ENCODE data around the gene B3GNT5. TPM values are rescaled to one million over a fixed set of nuclear protein-coding genes. Genes with fewer than 3 reads are reported as not detected.

B3GNT5 gene
- total and polyA plus RNA-seq, 3 donors from 2014 or later = 5.9 to 18.3 (median 6.3) TPM

GRCh38 chr3:183218826-183219225 is 34.2 kb upstream of the B3GNT5 start:
- WGBS, 2 donors = 65 to 90% methylated on average over 2 of the region's 2 CpGs
- DNase-seq = no peak

DNA sequence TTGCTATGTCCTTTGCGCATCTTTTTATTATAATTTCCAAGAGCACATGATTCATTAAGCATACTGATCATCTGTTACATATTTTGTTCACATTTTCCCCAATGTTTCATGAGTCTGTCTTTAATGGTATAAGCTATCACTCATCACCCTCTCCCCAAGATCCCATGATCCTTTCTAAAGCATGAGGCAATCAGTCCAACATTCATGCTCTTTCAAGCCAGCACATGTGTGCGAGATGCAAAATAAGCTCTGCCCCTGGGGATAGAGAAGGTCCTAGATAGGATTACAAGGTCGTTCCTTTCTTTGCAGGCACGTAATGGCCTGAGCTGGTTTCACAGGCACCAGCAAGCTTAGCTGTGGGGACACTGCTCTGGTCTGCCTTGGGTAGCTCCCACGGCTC is 32.2 kb upstream of the B3GNT5 start:
- no peak overlapping the region for H3K4me3 ChIP-seq
- TF ChIP-seq CTCF (IDR thresholded peaks at IDR 0.05) (no peak), POLR2A (IDR thresholded peaks at IDR 0.05) (no peak)
- 67 to 80% methylated on average over 5 of the region's 5 CpGs for WGBS, 2 donors
- no peak overlapping the region for H3K27ac ChIP-seq
- H3K9me3 ChIP-seq = no peaks in the 10 kb centered on the region
- no peaks in the 10 kb centered on the region for H3K36me3 ChIP-seq (ENCODE audit: low read depth, missing control alignments)
- no peak for DNase-seq
- no peaks in the 10 kb centered on the region for H3K27me3 ChIP-seq
- no peaks in the 10 kb centered on the region for H3K4me1 ChIP-seq
- intact Hi-C loops (cut with DNase I; ENCODE audit: low total_unique reads) = no loop called here

More at GRCh38 chr3:183218826-183219225, 34.2 kb upstream of the B3GNT5 start:
- Histone ChIP-seq H3K4me3 (no peak overlapping the region), H3K27ac (no peak overlapping the region), H3K27me3 (no peaks in the 10 kb centered on the region), H3K36me3 (ENCODE audit: low read depth, missing control alignments) (no peaks in the 10 kb centered on the region), H3K4me1 (no peaks in the 10 kb centered on the region), H3K9me3 (no peaks in the 10 kb centered on the region)
- no peak for TF ChIP-seq CTCF (IDR thresholded peaks at IDR 0.05)
- no peak for TF ChIP-seq POLR2A (IDR thresholded peaks at IDR 0.05)
- intact Hi-C loops (cut with DNase I; ENCODE audit: low total_unique reads) = no loop called here

DNA sequence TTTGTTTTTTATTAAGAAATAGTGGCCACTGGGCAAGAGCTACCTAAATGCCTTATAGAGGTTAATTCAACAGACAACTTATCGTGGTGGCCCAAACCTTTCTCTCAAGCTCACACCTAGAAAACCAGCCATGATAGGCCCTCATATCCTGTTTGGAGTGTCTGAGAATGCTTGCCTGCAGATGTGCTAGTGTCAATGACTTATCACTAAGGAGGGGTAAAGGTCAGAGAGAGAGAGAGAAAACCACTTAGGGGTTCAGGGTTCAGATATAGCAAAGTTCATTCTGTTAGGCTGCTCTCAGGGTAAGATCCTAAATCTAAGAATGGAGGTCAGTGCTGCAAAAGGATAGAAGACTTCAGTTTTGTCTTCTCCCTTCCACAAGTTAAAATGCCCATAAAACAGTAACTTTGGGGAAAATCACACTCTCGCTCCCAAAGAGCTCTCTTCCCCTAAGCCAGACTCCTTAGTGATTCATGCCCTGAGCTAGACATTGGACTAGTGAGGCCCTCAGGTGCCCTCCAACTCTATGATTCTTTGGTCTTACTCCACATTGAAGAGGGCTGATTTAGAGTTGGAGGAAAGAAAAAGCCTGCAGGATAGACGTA is 30.3 kb upstream of the B3GNT5 start:
- intact Hi-C loops (cut with DNase I; ENCODE audit: low total_unique reads) = no loop called here
- H3K36me3 ChIP-seq (ENCODE audit: low read depth, missing control alignments) = no peaks in the 10 kb centered on the region
- no peak overlapping the region for H3K27ac ChIP-seq
- DNase-seq = no peak
- H3K9me3 ChIP-seq = no peaks in the 10 kb centered on the region
- H3K27me3 ChIP-seq = no peaks in the 10 kb centered on the region
- H3K4me3 ChIP-seq = no peak overlapping the region
- no peaks in the 10 kb centered on the region for H3K4me1 ChIP-seq
- TF ChIP-seq POLR2A (IDR thresholded peaks at IDR 0.05) (no peak), CTCF (IDR thresholded peaks at IDR 0.05) (no peak)
- WGBS, 2 donors = 90 to 94% methylated on average over 3 of the region's 3 CpGs

DNA sequence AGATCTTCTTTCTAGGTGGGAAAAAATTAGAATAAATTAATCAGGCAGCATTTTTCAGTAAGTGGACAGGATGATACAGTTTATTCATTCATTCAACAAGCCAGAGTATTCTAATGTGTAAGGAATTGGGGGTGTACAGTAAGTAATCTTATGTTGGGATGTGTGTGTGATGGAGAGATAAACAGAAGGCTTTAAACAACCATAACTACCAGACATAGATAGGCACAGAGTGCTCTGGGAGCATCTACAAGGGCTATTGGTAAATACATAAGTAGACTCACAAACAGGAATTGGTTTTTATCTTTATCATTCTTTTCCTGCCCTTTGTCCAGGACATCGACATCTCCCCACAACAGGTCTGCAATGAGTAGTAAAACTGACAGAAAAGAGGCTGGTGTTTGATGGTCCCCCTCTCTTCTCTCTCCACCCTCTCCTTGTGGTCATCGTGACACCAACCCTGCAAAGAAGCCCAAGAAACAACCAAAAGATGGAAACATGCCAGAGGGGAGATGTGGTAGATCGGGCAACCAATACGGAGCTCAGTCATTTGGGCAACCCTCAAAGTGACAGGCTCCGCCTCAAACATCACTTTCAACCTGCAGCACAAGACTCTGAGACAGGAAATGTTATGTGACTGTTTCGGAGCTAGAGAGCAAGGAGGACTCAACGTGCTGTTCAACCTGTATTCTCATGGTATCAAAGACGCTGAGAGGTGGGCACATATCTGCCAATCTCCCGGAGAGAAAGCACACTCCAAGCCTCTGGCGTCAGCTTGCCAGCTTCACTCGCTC is 28.7 kb upstream of the B3GNT5 start:
- no peak overlapping the region for H3K27ac ChIP-seq
- 70 to 82% methylated on average over 11 of the region's 11 CpGs for WGBS, 2 donors
- no peak for TF ChIP-seq POLR2A (IDR thresholded peaks at IDR 0.05)
- TF ChIP-seq CTCF (IDR thresholded peaks at IDR 0.05) = no peak
- H3K4me3 ChIP-seq = no peak overlapping the region
- no peaks in the 10 kb centered on the region for H3K9me3 ChIP-seq
- DNase-seq = no peak
- no peaks in the 10 kb centered on the region for H3K27me3 ChIP-seq
- no peaks in the 10 kb centered on the region for H3K4me1 ChIP-seq
- no peaks in the 10 kb centered on the region for H3K36me3 ChIP-seq (ENCODE audit: low read depth, missing control alignments)
- intact Hi-C loops (cut with DNase I; ENCODE audit: low total_unique reads) = no loop called here

Data from testis (tissue), 3 donors.